K562 (cell line): ENCODE measurements around the gene IRF6. TPM values are rescaled to one million over a fixed set of nuclear protein-coding genes. Genes with fewer than 3 reads are reported as not detected.
A peak's percentile ranks its signal among the peaks of the same experiment; 100 is the strongest.

Source experiments
- ARID2 ChIP-seq: fragments of 450-650 bp; IDR thresholded peaks from 2 replicates; pipeline ENCODE4 v1.6.1; 2017; ENCODE audit warnings: antibody characterized with exemption, mild to moderate bottlenecking
- ARID3B ChIP-seq: fragments of 250-450 bp; sonication (Bioruptor Pico); IDR thresholded peaks from 2 replicates; pipeline ENCODE4 v1.4.0; 2020; ENCODE audit warnings: borderline replicate concordance
- ATF3 ChIP-seq, 2 experiments: fragments of 450-650 bp in 1 of 2; sonication (generic) in 1 of 2; formaldehyde crosslinking in 1 of 2; IDR thresholded peaks in 1 of 2; conservative IDR thresholded peaks in 1 of 2; 2 replicates each; pipeline versions ENCODE4 v1.6.1 to v1.8.1; 2016 to 2023; ENCODE audit warnings: mild to moderate bottlenecking in 2 of 2, moderate library complexity in 2 of 2, inconsistent platforms in 1 of 2, missing genetic modification reagents in 1 of 2
- DMBX1 ChIP-seq: fragments of 250-450 bp; sonication (Bioruptor Pico); IDR thresholded peaks from 2 replicates; pipeline ENCODE4 v1.8.0; 2022; ENCODE audit warnings: inconsistent platforms, mild to moderate bottlenecking, moderate library complexity, borderline replicate concordance
- E2F5 ChIP-seq: sonication (generic); formaldehyde crosslinking; IDR thresholded peaks from 2 replicates; pipeline ENCODE4 v1.8.0; 2022; ENCODE audit warnings: mild to moderate bottlenecking, missing genetic modification reagents
- FOSL1 ChIP-seq: fragments of 200-800 bp; sonication (Bioruptor generic); conservative IDR thresholded peaks from 2 replicates; pipeline ENCODE4 v1.6.1; 2016; ENCODE audit warnings: missing genetic modification characterization, missing compliant biosample characterization
- FUS ChIP-seq: fragments of 200-400 bp; formaldehyde crosslinking; optimal IDR thresholded peaks from 2 replicates; pipeline ENCODE3; 2017; ENCODE audit warnings: low read depth, low read length
- GATAD2A ChIP-seq: fragments of 450-650 bp; IDR thresholded peaks from 2 replicates; pipeline ENCODE4 v1.6.1; 2017
- KLF13 ChIP-seq: fragments of 450-650 bp; IDR thresholded peaks from 2 replicates; pipeline ENCODE4 v1.6.1; 2016; ENCODE audit warnings: missing genetic modification characterization, low read depth, mild to moderate bottlenecking, missing compliant biosample characterization, moderate library complexity, borderline replicate concordance
- LARP7 ChIP-seq: fragments of 450-650 bp; IDR thresholded peaks from 2 replicates; pipeline ENCODE4 v1.6.1; 2016
- POLR2AphosphoS5 ChIP-seq: IDR thresholded peaks from 2 replicates; pipeline ENCODE4 v1.6.1; 2011; ENCODE audit warnings: mild to moderate bottlenecking, low read depth, low read length, moderate library complexity; ENCODE audit not compliant: control insufficient read depth, insufficient read depth
- PREB ChIP-seq: sonication (generic); formaldehyde crosslinking; IDR thresholded peaks from 2 replicates; pipeline ENCODE4 v1.8.1; 2023; ENCODE audit warnings: mild to moderate bottlenecking, missing genetic modification reagents
- RB1 ChIP-seq: fragments of 450-650 bp; IDR thresholded peaks from 2 replicates; pipeline ENCODE4 v1.6.1; 2017; ENCODE audit warnings: low read depth, mild to moderate bottlenecking
- RBM22 ChIP-seq: fragments of 200-400 bp; formaldehyde crosslinking; IDR thresholded peaks from 2 replicates; pipeline ENCODE4 v1.6.1; 2018; ENCODE audit warnings: low read length, low read depth; ENCODE audit not compliant: poor library complexity, severe bottlenecking
- SIRT6 ChIP-seq: IDR thresholded peaks from one replicate; pipeline ENCODE4 v1.6.1; 2012; ENCODE audit warnings: low read depth, mild to moderate bottlenecking, control low read depth, inconsistent platforms, low read length, moderate library complexity
- SRSF9 ChIP-seq: fragments of 200-400 bp; formaldehyde crosslinking; IDR thresholded peaks from 2 replicates; pipeline ENCODE4 v1.6.1; 2017; ENCODE audit warnings: low read depth, low read length, borderline replicate concordance
- ZBTB2 ChIP-seq: fragments of 450-650 bp; IDR thresholded peaks from 2 replicates; pipeline ENCODE4 v1.6.1; 2016; ENCODE audit warnings: antibody characterized with exemption
- ZC3H11A ChIP-seq: IDR thresholded peaks from 2 replicates; pipeline ENCODE4 v1.6.1; 2012; ENCODE audit warnings: low read depth, low read length, improper control_type of control experiment
- ZNF175 ChIP-seq: fragments of 200-800 bp; sonication (Bioruptor generic); IDR thresholded peaks from 2 replicates; pipeline ENCODE4 v1.6.1; 2016; ENCODE audit warnings: low read depth, mild to moderate bottlenecking, missing genetic modification characterization, missing compliant biosample characterization
- ZNF77 ChIP-seq: fragments of 250-450 bp; sonication (Bioruptor Pico); IDR thresholded peaks from 2 replicates; pipeline ENCODE4 v1.5.0; 2020
- polyA plus RNA-seq, 8 experiments: library from polyadenylated mRNA; depleted of rRNA in 4 of 8; stranded (reverse) in 5 of 8; unstranded in 3 of 8; fragments of >200 nt; fragmentation: Nextera tagmentation in 2 of 8; fragmentation: Illumina TruSeq in 1 of 8; extraction: Ambion mirVana in 2 of 8; extraction: Trizol in 1 of 8; gene quantifications; 2 replicates each; pipeline versions ENCODE4 v1.2.1 to v1.2.3, GENCODE V29; 2011 to 2014; ENCODE audit warnings: inconsistent platforms in 1 of 8, missing spikeins in 1 of 8
- total RNA-seq, 7 experiments: library from RNA; depleted of rRNA in 6 of 7; stranded (reverse); fragments of >200 nt in 6 of 7; fragmentation: Illumina TruSeq in 2 of 7; extraction: Trizol in 2 of 7; gene quantifications; 2 replicates each; pipeline versions ENCODE4 v1.2.1 to v1.2.3, GENCODE V29; 2011 to 2021; ENCODE audit warnings: low replicate concordance in 1 of 7

IRF6 gene
- total and polyA plus RNA-seq, 9 of the 15 experiments (the other 6 are each of a cell fraction or from before 2014, with no cell fraction given): 0.03 to 0.65 (median 0.17) TPM

GRCh38 chr1:209839875-209840546 lies 34.1 kb upstream of the IRF6 start (continued):
- TF ChIP-seq ZBTB2 (no peak), RBM22 (no peak), DMBX1 (CRISPR knock-in tag) (peak; percentile 53; the same call in 1 of the 2 replicates), ZNF175 (CRISPR knock-in tag) (peak; percentile 24; the same call in 1 of the 2 replicates), RB1 (no peak), FUS (no peak), SRSF9 (no peak), ZNF77 (CRISPR knock-in tag) (no peak), ZC3H11A (no peak), ARID3B (CRISPR knock-in tag) (no peak), E2F5 (CRISPR knock-in tag) (no peak), SIRT6 (no peak), FOSL1 (tag) (peak; percentile 92), ATF3 (IDR thresholded peaks at IDR 0.05) (peak; percentile 57), ATF3 (CRISPR knock-in tag; conservative IDR thresholded peaks at IDR 0.05) (no peak), KLF13 (tag) (no peak), POLR2AphosphoS5 (peak; percentile 27; the same call in 1 of the 2 replicates), LARP7 (no peak), PREB (CRISPR knock-in tag) (no peak), ARID2 (no peak), GATAD2A (no peak)
